Body of pancreas (tissue), 4 donors: ENCODE data around the gene GPR176. TPM values are rescaled to one million over a fixed set of nuclear protein-coding genes. Genes with fewer than 3 reads are reported as not detected.

Experiments used
- ATAC-seq: fragments of 150-250 bp; one replicate; pipeline ENCODE4 v1.9.1; 2016
- DNase-seq, 4 donors: peaks; one replicate each; pipeline ENCODE4 v3.0.0-alpha.2; 2019
- H3K27ac ChIP-seq, 4 donors: fragments of 200-600 bp; sonication (generic); 1 replicate in 3 of 4; 2 replicates in 1 of 4; pipeline versions ENCODE4 v1.5.1 to v1.6.1; 2016 to 2019; ENCODE audit warnings: mild to moderate bottlenecking in 1 of 4, mixed read lengths in 1 of 4, moderate library complexity in 1 of 4
- H3K27me3 ChIP-seq, 2 donors: fragments of 200-600 bp; sonication (generic); one replicate each; pipeline ENCODE4 v1.6.0; 2016; ENCODE audit warnings: mild to moderate bottlenecking in 1 of 2
- H3K36me3 ChIP-seq, 2 donors: fragments of 200-600 bp; sonication (generic); replicated peaks in 1 of 2; 2 replicates each; pipeline ENCODE4 v1.5.1; 2016; ENCODE audit warnings: low read depth in 2 of 2; ENCODE audit not compliant: insufficient read depth in 1 of 2
- H3K4me1 ChIP-seq: fragments of 200-600 bp; sonication (generic); one replicate; pipeline ENCODE4 v1.6.0; 2016
- H3K4me3 ChIP-seq, 2 donors: fragments of 200-600 bp; sonication (generic); 1 replicate in 1 of 2; 2 replicates in 1 of 2; pipeline ENCODE4 v1.5.1; 2016 to 2019
- H3K9me3 ChIP-seq, 3 donors: fragments of 200-600 bp; sonication (generic); 1 replicate in 2 of 3; 2 replicates in 1 of 3; pipeline ENCODE4 v1.5.1; 2016
- POLR2A ChIP-seq, 3 donors: fragments of 450-650 bp; IDR thresholded peaks; one replicate each; pipeline ENCODE4 v1.6.1; 2016; ENCODE audit warnings: antibody characterized with exemption in 3 of 3, mild to moderate bottlenecking in 2 of 3
- WGBS, 2 donors: methylation state at CpG; one replicate each; pipeline ENCODE4 v1.1.5; 2017; 5-methylcytosine and 5-hydroxymethylcytosine counted together
- intact Hi-C: fragments of 100-400 bp; cut with DNase I; formaldehyde crosslinking; loops from one replicate; pipeline ENCODE4 v1.15.1; 2023
- total RNA-seq, 2 donors: library from RNA; depleted of rRNA; stranded (reverse); fragments of >200 nt; gene quantifications; one replicate each; pipeline ENCODE4 v1.1.0, GENCODE V29; 2016
- TF ChIP-seq, protein P1 (sequence below), 7 experiments: fragments of 450-650 bp in 4 of 7; fragments of 200-600 bp in 3 of 7; sonication (generic) in 3 of 7; IDR thresholded peaks; one replicate each; pipeline ENCODE4 v1.5.1; 2016 to 2019; ENCODE audit warnings: antibody characterized with exemption in 7 of 7

Gene GPR176
- total RNA-seq, 2 donors from 2014 or later = 4.7 TPM; not detected in 1

DNA sequence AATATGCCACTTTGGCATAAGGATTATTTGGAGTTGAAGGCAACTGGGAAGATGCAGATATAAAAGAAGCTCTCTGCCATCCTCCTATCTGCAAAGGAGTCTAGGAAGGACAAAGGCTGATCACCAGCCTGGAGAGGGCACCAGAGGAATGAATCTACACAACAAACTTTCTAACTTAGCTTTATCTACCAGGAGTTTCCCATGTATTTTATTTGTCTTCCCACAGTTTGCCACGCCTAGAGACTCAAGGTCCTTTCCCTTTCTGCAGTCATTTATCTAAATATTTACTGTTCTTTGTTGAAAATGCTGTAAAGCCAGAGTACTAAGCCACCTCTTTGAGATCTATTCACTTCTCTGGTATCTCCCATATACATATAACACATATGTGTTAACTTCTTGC is 32.2 kb downstream of the GPR176 start:
- DNase-seq (peak; percentile 27 to 57 (median 38)), ATAC-seq (peak; percentile 78)
- no peaks in the 10 kb centered on the region for H3K9me3 ChIP-seq
- no peak overlapping the region for H3K4me3 ChIP-seq
- WGBS, 2 donors = 5 to 17% methylated on average over 1 of the region's 1 CpG
- no peak overlapping the region for H3K27ac ChIP-seq
- H3K27me3 ChIP-seq = no peaks in the 10 kb centered on the region
- intact Hi-C loops = no loop called here
- H3K4me1 ChIP-seq = peaks cover 23% of the 10 kb centered on the region
- TF ChIP-seq POLR2A (IDR thresholded peaks at IDR 0.05) = no peak
- TF ChIP-seq, protein P1, sequence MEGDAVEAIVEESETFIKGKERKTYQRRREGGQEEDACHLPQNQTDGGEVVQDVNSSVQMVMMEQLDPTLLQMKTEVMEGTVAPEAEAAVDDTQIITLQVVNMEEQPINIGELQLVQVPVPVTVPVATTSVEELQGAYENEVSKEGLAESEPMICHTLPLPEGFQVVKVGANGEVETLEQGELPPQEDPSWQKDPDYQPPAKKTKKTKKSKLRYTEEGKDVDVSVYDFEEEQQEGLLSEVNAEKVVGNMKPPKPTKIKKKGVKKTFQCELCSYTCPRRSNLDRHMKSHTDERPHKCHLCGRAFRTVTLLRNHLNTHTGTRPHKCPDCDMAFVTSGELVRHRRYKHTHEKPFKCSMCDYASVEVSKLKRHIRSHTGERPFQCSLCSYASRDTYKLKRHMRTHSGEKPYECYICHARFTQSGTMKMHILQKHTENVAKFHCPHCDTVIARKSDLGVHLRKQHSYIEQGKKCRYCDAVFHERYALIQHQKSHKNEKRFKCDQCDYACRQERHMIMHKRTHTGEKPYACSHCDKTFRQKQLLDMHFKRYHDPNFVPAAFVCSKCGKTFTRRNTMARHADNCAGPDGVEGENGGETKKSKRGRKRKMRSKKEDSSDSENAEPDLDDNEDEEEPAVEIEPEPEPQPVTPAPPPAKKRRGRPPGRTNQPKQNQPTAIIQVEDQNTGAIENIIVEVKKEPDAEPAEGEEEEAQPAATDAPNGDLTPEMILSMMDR (IDR thresholded peaks at IDR 0.05) = peak in 5 of 7 experiments; percentile 16 to 50 (median 39)
- H3K36me3 ChIP-seq = no peaks in the 10 kb centered on the region

DNA sequence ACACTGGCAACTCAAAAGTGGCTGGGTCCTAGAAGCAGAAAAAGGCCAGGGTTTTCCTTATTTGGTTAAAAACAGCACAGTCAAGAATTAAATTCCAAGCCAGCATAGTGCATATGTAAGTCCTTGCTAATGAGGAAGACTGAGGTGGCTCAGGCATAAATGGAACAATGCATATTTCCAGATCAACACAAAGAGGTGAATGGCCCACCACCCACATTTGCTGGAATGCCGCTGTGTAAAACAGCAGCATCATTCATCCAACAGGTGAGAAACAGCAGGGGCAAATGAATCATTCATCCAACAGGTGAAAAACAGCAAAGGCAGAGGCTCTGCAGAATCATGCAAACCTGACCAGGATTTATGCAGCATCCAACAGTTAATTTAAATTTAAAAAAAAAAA is 32.9 kb downstream of the GPR176 start:
- intact Hi-C loops = no loop called here
- Histone ChIP-seq H3K36me3 (no peaks in the 10 kb centered on the region), H3K9me3 (no peaks in the 10 kb centered on the region), H3K27me3 (no peaks in the 10 kb centered on the region), H3K27ac (no peak overlapping the region), H3K4me1 (peaks cover 26% of the 10 kb centered on the region), H3K4me3 (no peak overlapping the region)
- ATAC-seq (no peak), DNase-seq (no peak)
- TF ChIP-seq, protein P1 (IDR thresholded peaks at IDR 0.05) = no peak
- TF ChIP-seq POLR2A (IDR thresholded peaks at IDR 0.05) = no peak
- WGBS, 2 donors = 79 to 95% methylated on average over 1 of the region's 1 CpG

- Histone ChIP-seq H3K27me3 (no peaks in the 10 kb centered on the region), H3K27ac (no peak overlapping the region), H3K36me3 (no peaks in the 10 kb centered on the region), H3K9me3 (no peaks in the 10 kb centered on the region), H3K4me1 (peaks cover 32% of the 10 kb centered on the region), H3K4me3 (no peak overlapping the region)
- WGBS, 2 donors = 55 to 60% methylated on average over 3 of the region's 3 CpGs
- ATAC-seq = no peak
- intact Hi-C loops = no loop called here
- TF ChIP-seq, protein P1 (IDR thresholded peaks at IDR 0.05) = no peak
- TF ChIP-seq POLR2A (IDR thresholded peaks at IDR 0.05) = no peak
- no peak for DNase-seq
These were observed 33.6 kb downstream of the GPR176 start for GRCh38 chr15:39886418-39886817.

DNA sequence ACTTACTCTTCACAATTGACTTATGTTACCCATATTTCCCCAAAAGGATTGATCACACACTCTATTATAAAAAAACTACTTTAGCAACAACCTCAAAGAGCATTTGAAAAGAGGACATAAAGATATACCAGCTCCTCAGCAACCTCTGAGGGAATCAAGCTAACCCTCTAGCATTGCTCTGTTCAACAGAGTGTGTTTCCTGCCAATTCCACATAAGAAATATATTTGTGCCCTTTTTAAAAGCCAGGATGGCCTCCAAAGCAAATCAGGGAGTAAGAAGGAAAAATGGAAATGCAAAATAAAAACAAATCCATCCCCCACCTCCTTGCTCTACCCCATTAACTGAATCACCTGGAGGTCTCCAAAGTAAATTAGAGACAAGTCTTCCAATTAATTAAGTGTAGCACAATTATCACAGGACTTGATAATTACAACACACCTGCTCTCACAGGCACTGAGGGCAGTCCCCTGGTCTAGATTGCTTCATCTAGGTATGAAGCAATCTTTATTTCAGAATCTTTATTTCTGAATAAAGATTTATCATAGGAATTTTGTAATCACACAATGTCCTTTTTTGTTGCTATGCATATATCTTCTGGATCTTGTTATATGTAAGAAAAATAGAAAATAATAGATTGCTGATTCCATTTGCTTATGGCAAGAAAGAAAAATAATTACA is 34.8 kb downstream of the GPR176 start:
- H3K27ac ChIP-seq = no peak overlapping the region
- no peaks in the 10 kb centered on the region for H3K27me3 ChIP-seq
- no peak for ATAC-seq
- intact Hi-C loops = no loop called here
- DNase-seq = no peak
- H3K4me1 ChIP-seq = peaks cover 26% of the 10 kb centered on the region
- H3K9me3 ChIP-seq = no peaks in the 10 kb centered on the region
- H3K36me3 ChIP-seq = no peaks in the 10 kb centered on the region
- TF ChIP-seq POLR2A (IDR thresholded peaks at IDR 0.05) = no peak
- TF ChIP-seq, protein P1 (IDR thresholded peaks at IDR 0.05) = no peak
- no peak overlapping the region for H3K4me3 ChIP-seq

GRCh38 chr15:39884351-39884750 is 35.7 kb downstream of the GPR176 start:
- TF ChIP-seq POLR2A (IDR thresholded peaks at IDR 0.05) = no peak
- TF ChIP-seq, protein P1 (IDR thresholded peaks at IDR 0.05) = no peak
- Histone ChIP-seq H3K27me3 (no peaks in the 10 kb centered on the region), H3K27ac (no peak overlapping the region), H3K9me3 (no peaks in the 10 kb centered on the region), H3K36me3 (no peaks in the 10 kb centered on the region), H3K4me1 (peaks cover 23% of the 10 kb centered on the region), H3K4me3 (no peak overlapping the region)
- no peak for ATAC-seq
- intact Hi-C loops = no loop called here
- DNase-seq = no peak
